Measurements from ENCODE around the gene HLA-A. TPM values are rescaled to one million over a fixed set of nuclear protein-coding genes. Genes with fewer than 3 reads are reported as not detected.

The HLA-A gene
- total and polyA plus RNA-seq, 9 donors: 269 to 543 (median 366) TPM

DNA sequence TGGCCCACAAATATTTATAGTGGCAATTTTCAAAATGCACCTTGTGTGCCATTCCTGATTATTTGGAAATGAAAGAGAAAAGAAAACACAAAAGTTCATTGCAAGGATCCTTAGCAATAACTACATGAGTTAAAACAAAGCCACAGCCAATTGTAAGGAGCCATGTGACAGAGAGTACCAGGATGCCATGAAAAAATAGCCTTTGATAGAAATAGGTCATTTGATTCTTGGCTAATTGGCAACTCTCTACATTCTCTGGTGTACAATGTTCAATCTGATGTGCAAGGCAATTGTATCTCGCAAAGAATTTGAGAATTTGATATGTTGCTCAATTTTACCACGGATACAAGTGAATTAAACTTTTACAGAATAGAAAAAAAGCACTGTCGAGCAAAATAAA, 9.6 kb downstream of the HLA-A start:
- Histone ChIP-seq H3K4me3 (no peak overlapping the region), H3K27me3 (no peaks in the 10 kb centered on the region), H3K4me1 (ENCODE audit: insufficient read depth) (no peaks in the 10 kb centered on the region), H3K27ac (no peak overlapping the region), H3K36me3 (no peaks in the 10 kb centered on the region), H3K9me3 (no peaks in the 10 kb centered on the region)
- no peak for TF ChIP-seq EP300 (IDR thresholded peaks at IDR 0.05)
- intact Hi-C loops (cut with DNase I): no loop called here
- no peak for DNase-seq
- 53 to 61% (median 59%) methylated on average over 3 of the region's 3 CpGs for WGBS, 3 donors

DNA sequence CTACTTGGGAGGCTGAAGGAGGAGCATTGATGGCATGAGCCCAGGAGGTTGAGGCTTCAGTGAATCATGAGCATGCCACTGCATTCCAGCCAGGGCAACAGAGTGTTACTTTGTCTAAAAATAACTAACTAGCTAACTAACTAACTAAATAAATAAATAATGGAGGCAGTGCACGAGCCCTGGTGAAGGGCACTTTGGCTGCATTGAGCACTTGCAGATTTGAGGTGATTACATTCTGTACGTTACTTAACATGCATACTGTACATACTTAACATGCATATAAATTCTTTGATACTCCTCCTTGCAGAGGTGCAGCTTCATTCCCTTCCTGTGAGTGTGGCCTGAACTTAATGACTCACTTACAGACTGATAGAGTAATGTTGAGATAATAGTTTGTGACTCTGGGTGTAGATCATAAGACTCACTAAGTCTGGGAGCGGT, 10.7 kb downstream of the HLA-A start:
- TF ChIP-seq POLR2A (IDR thresholded peaks at IDR 0.05) (no peak), EP300 (IDR thresholded peaks at IDR 0.05) (no peak)
- TF ChIP-seq, protein P1, sequence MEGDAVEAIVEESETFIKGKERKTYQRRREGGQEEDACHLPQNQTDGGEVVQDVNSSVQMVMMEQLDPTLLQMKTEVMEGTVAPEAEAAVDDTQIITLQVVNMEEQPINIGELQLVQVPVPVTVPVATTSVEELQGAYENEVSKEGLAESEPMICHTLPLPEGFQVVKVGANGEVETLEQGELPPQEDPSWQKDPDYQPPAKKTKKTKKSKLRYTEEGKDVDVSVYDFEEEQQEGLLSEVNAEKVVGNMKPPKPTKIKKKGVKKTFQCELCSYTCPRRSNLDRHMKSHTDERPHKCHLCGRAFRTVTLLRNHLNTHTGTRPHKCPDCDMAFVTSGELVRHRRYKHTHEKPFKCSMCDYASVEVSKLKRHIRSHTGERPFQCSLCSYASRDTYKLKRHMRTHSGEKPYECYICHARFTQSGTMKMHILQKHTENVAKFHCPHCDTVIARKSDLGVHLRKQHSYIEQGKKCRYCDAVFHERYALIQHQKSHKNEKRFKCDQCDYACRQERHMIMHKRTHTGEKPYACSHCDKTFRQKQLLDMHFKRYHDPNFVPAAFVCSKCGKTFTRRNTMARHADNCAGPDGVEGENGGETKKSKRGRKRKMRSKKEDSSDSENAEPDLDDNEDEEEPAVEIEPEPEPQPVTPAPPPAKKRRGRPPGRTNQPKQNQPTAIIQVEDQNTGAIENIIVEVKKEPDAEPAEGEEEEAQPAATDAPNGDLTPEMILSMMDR (IDR thresholded peaks at IDR 0.05): no peak
- Histone ChIP-seq H3K9me3 (no peaks in the 10 kb centered on the region), H3K36me3 (no peaks in the 10 kb centered on the region), H3K4me3 (no peak overlapping the region), H3K27me3 (no peaks in the 10 kb centered on the region), H3K4me1 (ENCODE audit: insufficient read depth) (no peaks in the 10 kb centered on the region), H3K27ac (no peak overlapping the region)
- 41 to 80% (median 79%) methylated on average over 3 of the region's 3 CpGs for WGBS, 3 donors
- no peak for DNase-seq
- intact Hi-C loops (cut with DNase I): no loop called here

DNA sequence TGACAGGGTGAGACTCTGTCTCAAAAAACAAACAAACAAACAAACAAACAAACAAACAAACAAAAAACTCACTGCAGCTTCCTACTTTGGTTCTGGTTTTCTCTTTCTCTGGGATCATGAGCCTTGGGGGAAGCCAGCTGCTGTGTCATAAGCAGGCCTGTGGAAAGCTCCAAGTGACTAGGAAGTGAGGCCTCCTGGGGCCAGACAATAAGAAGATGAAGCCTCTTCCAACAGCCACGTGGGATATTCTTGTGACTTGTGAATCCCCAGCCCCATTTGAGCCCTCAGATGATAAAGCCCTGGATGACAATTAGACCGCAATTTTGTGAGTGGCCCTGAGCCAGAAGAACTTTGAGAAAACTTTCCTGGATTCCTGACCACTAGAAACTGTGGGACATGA, 11.4 kb downstream of the HLA-A start:
- H3K4me1 ChIP-seq (ENCODE audit: insufficient read depth): no peaks in the 10 kb centered on the region
- WGBS, 3 donors: 23 to 78% (median 29%) methylated on average over 2 of the region's 2 CpGs
- intact Hi-C loops (cut with DNase I): no loop called here

DNA sequence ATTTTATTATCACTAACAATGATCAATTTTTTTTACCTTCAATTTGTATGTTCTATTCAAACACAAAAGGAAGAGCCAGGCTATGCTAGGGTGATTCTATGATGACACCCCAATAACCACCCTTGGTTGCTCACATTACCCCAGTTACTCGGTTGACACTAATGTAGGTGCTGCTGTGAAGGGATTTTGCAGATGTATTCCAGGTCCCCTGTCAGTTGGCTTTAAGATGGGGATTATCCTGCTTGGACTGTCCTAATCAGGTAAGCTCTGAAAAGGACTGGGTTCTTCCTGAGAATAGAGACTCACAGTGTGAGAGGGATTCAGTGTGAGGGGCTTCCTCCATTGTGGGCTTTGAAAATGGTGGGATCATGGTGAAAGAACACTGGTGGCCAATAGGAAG, 11.9 kb downstream of the HLA-A start:
- no peaks in the 10 kb centered on the region for H3K4me1 ChIP-seq (ENCODE audit: insufficient read depth)
- no peaks in the 10 kb centered on the region for H3K9me3 ChIP-seq
- DNase-seq: no peak
- no peak overlapping the region for H3K27ac ChIP-seq
- no peaks in the 10 kb centered on the region for H3K27me3 ChIP-seq
- intact Hi-C loops (cut with DNase I): no loop called here
- WGBS, 3 donors: 0 to 84% (median 0%) methylated on average over 1 of the region's 1 CpG
- no peaks in the 10 kb centered on the region for H3K36me3 ChIP-seq
- no peak overlapping the region for H3K4me3 ChIP-seq
- TF ChIP-seq POLR2A (IDR thresholded peaks at IDR 0.05): no peak
- TF ChIP-seq, protein P1 (IDR thresholded peaks at IDR 0.05): no peak
- TF ChIP-seq EP300 (IDR thresholded peaks at IDR 0.05): no peak

More for the DNA sequence above, 11.4 kb downstream of the HLA-A start:
- no peak for DNase-seq
- no peak for TF ChIP-seq POLR2A (IDR thresholded peaks at IDR 0.05)
- TF ChIP-seq EP300 (IDR thresholded peaks at IDR 0.05): no peak
- TF ChIP-seq, protein P1 (IDR thresholded peaks at IDR 0.05): no peak
- H3K4me3 ChIP-seq: no peak overlapping the region
- no peaks in the 10 kb centered on the region for H3K36me3 ChIP-seq
- H3K27me3 ChIP-seq: no peaks in the 10 kb centered on the region
- no peaks in the 10 kb centered on the region for H3K9me3 ChIP-seq
- H3K27ac ChIP-seq: no peak overlapping the region

DNA sequence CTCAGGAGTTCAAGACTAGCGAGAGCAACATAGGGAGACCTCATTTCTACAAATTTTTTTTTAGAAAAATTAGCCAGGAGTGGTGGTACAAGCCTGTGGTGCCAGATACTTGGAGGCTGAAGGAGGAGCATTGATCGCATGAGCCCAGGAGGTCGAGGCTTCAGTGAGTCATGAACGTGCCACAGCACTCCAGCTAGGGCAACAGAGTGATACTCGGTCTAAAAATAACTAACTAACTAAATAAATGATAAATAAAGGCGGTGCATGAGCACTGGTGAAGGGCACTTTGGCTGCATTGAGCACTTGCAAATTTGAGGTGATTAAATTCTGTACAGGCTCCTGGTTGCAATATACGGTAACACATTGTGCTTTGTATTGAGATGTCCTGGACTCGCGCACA, 13.5 kb downstream of the HLA-A start:
- Histone ChIP-seq H3K27me3 (no peaks in the 10 kb centered on the region), H3K4me1 (ENCODE audit: insufficient read depth) (no peaks in the 10 kb centered on the region), H3K9me3 (no peaks in the 10 kb centered on the region), H3K4me3 (no peak overlapping the region), H3K27ac (no peak overlapping the region), H3K36me3 (no peaks in the 10 kb centered on the region)
- DNase-seq: no peak
- intact Hi-C loops (cut with DNase I): no loop called here
- TF ChIP-seq EP300 (IDR thresholded peaks at IDR 0.05) (no peak), POLR2A (IDR thresholded peaks at IDR 0.05) (no peak)
- TF ChIP-seq, protein P1 (IDR thresholded peaks at IDR 0.05): no peak
- WGBS, 3 donors: 69 to 82% (median 72%) methylated on average over 9 of the region's 9 CpGs
